ENCODE measurements around the gene GAR1.

GRCh38 chr4:109821185-109821584 lies 5.6 kb downstream of the GAR1 start:
- TF ChIP-seq CTCF (conservative IDR thresholded peaks at IDR 0.05 in 1 of 2, IDR thresholded peaks at IDR 0.05 in 1 of 2; ENCODE audit: extremely low read depth in 1 of 2, insufficient read depth in 1 of 2, low read depth in 1 of 2, low read length in 2 of 2) (no peak), EZH2 (IDR thresholded peaks at IDR 0.05; ENCODE audit: borderline replicate concordance, low read length) (no peak)
